ENCODE data around the gene ADORA3.

DNA sequence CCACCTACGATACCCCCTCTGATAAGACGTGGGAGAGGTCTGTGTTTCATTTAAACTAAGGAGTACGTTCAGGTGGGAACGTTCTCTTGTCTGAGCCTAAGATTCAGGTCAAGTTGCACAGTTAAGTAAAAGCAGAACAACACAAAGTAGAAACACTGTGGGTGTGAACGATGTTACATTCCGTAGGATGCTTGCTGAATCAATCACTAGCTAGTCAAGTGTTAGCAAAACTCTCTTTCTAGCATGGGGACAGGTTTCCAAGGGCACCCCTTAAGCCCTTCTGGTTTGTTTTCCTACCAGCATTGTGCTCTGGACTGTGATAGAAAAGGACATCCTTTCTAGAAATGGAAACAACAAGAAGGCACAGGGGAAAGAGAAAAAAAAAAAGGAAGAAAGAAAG lies 16.3 kb downstream of the ADORA3 start:
- TF ChIP-seq, protein P1, sequence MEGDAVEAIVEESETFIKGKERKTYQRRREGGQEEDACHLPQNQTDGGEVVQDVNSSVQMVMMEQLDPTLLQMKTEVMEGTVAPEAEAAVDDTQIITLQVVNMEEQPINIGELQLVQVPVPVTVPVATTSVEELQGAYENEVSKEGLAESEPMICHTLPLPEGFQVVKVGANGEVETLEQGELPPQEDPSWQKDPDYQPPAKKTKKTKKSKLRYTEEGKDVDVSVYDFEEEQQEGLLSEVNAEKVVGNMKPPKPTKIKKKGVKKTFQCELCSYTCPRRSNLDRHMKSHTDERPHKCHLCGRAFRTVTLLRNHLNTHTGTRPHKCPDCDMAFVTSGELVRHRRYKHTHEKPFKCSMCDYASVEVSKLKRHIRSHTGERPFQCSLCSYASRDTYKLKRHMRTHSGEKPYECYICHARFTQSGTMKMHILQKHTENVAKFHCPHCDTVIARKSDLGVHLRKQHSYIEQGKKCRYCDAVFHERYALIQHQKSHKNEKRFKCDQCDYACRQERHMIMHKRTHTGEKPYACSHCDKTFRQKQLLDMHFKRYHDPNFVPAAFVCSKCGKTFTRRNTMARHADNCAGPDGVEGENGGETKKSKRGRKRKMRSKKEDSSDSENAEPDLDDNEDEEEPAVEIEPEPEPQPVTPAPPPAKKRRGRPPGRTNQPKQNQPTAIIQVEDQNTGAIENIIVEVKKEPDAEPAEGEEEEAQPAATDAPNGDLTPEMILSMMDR (IDR thresholded peaks at IDR 0.05; ENCODE audit: control extremely low read depth in 1 of 3, insufficient read depth in 1 of 3, low read depth in 1 of 3, low read length in 3 of 3) = no peak
- TF ChIP-seq GABPA (IDR thresholded peaks at IDR 0.05; ENCODE audit: borderline replicate concordance, insufficient read depth, low read length) = no peak
- no peak for TF ChIP-seq POLR2A (IDR thresholded peaks at IDR 0.05; ENCODE audit: control extremely low read depth in 1 of 2, low read depth in 2 of 2, low read length in 2 of 2)

All from H1 (cell line).